ENCODE results near the gene TRUB2. TPM values are rescaled to one million over a fixed set of nuclear protein-coding genes. Genes with fewer than 3 reads are reported as not detected.

TRUB2 gene
- total and polyA plus RNA-seq, 2 of the 13 experiments (the other 11 are each of a cell fraction or from before 2014, with no cell fraction given): 22.3 to 41.2 TPM

- no peak for TF ChIP-seq SRSF4 (IDR thresholded peaks at IDR 0.05; ENCODE audit: low read depth, low read length, poor library complexity, severe bottlenecking)
- TF ChIP-seq ZNF276 (CRISPR knock-in tag; IDR thresholded peaks at IDR 0.05; ENCODE audit: low read depth): peak; percentile 49; the same call in 1 of the 2 replicates
- no peak; the same call in 1 of the 2 replicates for TF ChIP-seq ZBTB4 (CRISPR knock-in tag; IDR thresholded peaks at IDR 0.05; ENCODE audit: borderline replicate concordance)
- peak; percentile 79; the same call in 1 of the 2 replicates for TF ChIP-seq ZSCAN25 (CRISPR knock-in tag; IDR thresholded peaks at IDR 0.05)
- TF ChIP-seq ZBTB37 (CRISPR knock-in tag; IDR thresholded peaks at IDR 0.05): no peak
- TF ChIP-seq RFXAP (CRISPR knock-in tag; IDR thresholded peaks at IDR 0.05; ENCODE audit: borderline replicate concordance): peak; percentile 78
- 0 out of 2 replicates have a peak, but pooled peaks have one; percentile 25 for TF ChIP-seq BATF2 (CRISPR knock-in tag; IDR thresholded peaks at IDR 0.05)
- TF ChIP-seq ZFP37 (CRISPR knock-in tag; IDR thresholded peaks at IDR 0.05; ENCODE audit: borderline replicate concordance): no peak
- no peak for TF ChIP-seq ZBED4 (CRISPR knock-in tag; IDR thresholded peaks at IDR 0.05; ENCODE audit: borderline replicate concordance)
- TF ChIP-seq MIER2 (CRISPR knock-in tag; IDR thresholded peaks at IDR 0.05): 0 out of 2 replicates have a peak, but pooled peaks have one; percentile 16
- no peak for TF ChIP-seq PREB (CRISPR knock-in tag; IDR thresholded peaks at IDR 0.05)
- no peak for TF ChIP-seq SNAPC5 (CRISPR knock-in tag; IDR thresholded peaks at IDR 0.05; ENCODE audit: borderline replicate concordance)
- no peak for TF ChIP-seq GTF2F1 (IDR thresholded peaks at IDR 0.05; ENCODE audit: low read length)
- no peak for TF ChIP-seq CENPX (CRISPR knock-in tag; IDR thresholded peaks at IDR 0.05)
- no peak for TF ChIP-seq NR3C1 (CRISPR knock-in tag; IDR thresholded peaks at IDR 0.05)
These were observed at the start of gene TRUB2, which contains the start of gene COQ4 (continued) for GRCh38 chr9:128322404-128323211.
